Mucosa of descending colon (tissue), 3 donors: ENCODE results near the gene NKD1. TPM values are rescaled to one million over a fixed set of nuclear protein-coding genes. Genes with fewer than 3 reads are reported as not detected.

Source experiments
- ATAC-seq: fragments of 200-7000 bp; cut with Tn5 transposase; one replicate; pipeline ENCODE4 v1.9.1; 2020; ENCODE audit warnings: mild to moderate bottlenecking, moderate library complexity
- DNase-seq, 3 donors: peaks; one replicate each; pipeline ENCODE4 v3.0.0-alpha.2; 2020
- H3K36me3 ChIP-seq: fragments of 200-600 bp; one replicate; pipeline ENCODE4 v1.8.0; 2021; ENCODE audit warnings: low read depth, mild to moderate bottlenecking
- H3K4me1 ChIP-seq: fragments of 200-600 bp; one replicate; pipeline ENCODE4 v1.8.0; 2021; ENCODE audit warnings: low read depth, mild to moderate bottlenecking
- H3K4me3 ChIP-seq: fragments of 200-600 bp; one replicate; pipeline ENCODE4 v1.8.0; 2021; ENCODE audit warnings: mild to moderate bottlenecking
- H3K9me3 ChIP-seq: fragments of 200-600 bp; one replicate; pipeline ENCODE4 v1.8.0; 2021; ENCODE audit warnings: mild to moderate bottlenecking
- intact Hi-C, 2 donors: fragments of 100-400 bp; cut with DNase I in 1 of 2; cut with micrococcal nuclease in 1 of 2; formaldehyde crosslinking; loops; one replicate each; pipeline versions ENCODE4 v1.11.0 to v1.11.1; 2022; cut with DNase I, micrococcal nuclease
- total RNA-seq, 3 donors: library from RNA; stranded (reverse); fragmentation: NEBNext Ultra II Directional in 2 of 3; extraction: Animal tissue kit (Norgen Biotek cat#: 25700) in 2 of 3; gene quantifications; one replicate each; pipeline versions ENCODE4 v1.2.1 to v1.2.4, GENCODE V29; 2021 to 2023
- TF ChIP-seq, protein P1 (sequence below): fragments of 200-600 bp; IDR thresholded peaks from one replicate; pipeline ENCODE4 v1.8.0; 2022; ENCODE audit warnings: antibody characterized with exemption, mild to moderate bottlenecking
- donor health status: DM: no; HTN: no; CAD: no; lungs with moderate emphysema.
- donor health status: DM: no; HTN: no; CAD: no.
- donor health status: DM: no; HTN: yes; CAD: no.

The NKD1 gene
- total RNA-seq, 3 donors from 2014 or later, result 1.6 to 28.0 (median 3.2) TPM

DNA sequence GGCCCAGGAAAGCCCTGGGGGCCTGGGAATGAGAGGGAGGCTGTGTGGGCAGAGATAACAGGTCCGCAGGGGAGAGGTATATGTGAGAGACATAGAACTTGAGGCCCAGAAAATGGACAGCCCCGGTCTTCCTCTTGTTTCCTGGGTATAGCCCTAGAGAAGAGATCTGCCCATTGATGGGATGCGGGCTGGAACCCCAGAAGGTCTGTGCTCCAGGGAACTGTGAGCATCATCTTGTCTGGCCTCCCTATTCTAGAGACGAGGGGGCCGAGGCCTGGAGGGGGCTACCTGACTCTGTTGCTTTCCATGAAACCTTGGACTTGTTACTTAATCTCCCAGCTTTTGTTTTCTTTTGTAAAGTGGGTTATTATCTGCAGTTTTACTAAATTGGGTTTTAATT is 53.9 kb downstream of the NKD1 start:
- ATAC-seq, result no peak
- peak in 1 of 3 donors; percentile 15 for DNase-seq
- H3K9me3 ChIP-seq, result no peaks in the 10 kb centered on the region
- no peak overlapping the region for H3K4me3 ChIP-seq
- intact Hi-C loops, result no loop called here
- TF ChIP-seq, protein P1, sequence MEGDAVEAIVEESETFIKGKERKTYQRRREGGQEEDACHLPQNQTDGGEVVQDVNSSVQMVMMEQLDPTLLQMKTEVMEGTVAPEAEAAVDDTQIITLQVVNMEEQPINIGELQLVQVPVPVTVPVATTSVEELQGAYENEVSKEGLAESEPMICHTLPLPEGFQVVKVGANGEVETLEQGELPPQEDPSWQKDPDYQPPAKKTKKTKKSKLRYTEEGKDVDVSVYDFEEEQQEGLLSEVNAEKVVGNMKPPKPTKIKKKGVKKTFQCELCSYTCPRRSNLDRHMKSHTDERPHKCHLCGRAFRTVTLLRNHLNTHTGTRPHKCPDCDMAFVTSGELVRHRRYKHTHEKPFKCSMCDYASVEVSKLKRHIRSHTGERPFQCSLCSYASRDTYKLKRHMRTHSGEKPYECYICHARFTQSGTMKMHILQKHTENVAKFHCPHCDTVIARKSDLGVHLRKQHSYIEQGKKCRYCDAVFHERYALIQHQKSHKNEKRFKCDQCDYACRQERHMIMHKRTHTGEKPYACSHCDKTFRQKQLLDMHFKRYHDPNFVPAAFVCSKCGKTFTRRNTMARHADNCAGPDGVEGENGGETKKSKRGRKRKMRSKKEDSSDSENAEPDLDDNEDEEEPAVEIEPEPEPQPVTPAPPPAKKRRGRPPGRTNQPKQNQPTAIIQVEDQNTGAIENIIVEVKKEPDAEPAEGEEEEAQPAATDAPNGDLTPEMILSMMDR, result no peak
- peaks cover 4% of the 10 kb centered on the region for H3K4me1 ChIP-seq
- H3K36me3 ChIP-seq, result no peaks in the 10 kb centered on the region

DNA sequence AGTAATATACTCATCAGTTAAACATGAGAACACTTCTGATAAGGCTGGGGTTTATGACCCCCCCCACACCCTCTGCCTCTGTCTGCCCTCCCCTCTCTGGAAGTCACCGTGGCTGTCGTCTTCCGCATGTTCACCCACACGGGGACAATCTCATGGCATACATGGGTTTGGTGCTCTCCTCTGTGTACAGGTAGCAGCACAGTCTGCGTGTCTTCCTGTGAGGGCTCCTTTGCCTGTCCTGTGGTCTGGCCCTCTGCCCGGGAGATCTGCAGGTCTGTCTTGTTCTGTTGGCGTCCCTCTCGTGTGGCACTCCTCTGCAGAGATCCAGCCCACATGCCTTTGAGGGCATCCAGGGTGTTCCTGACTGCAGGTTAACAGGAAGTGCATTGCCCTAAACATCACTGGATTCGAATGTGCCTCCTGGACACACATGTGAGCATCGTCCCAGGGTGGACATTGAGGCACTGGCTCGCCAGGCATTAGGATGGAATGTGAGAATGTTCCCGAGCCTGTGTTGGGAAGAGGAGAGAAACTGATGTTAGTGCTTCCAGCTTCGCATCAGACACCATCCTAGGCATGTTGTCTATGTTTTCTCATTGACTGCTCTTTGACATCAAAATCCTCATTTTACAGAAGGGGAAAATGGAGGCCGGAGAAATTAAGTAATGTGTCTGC is 54.5 kb downstream of the NKD1 start:
- Histone ChIP-seq H3K9me3 (no peaks in the 10 kb centered on the region), H3K4me3 (no peak overlapping the region), H3K36me3 (no peaks in the 10 kb centered on the region), H3K4me1 (peaks cover 4% of the 10 kb centered on the region)
- DNase-seq (peak in 2 of 3 donors; percentile 10 to 48), ATAC-seq (peak; percentile 39)
- TF ChIP-seq, protein P1, result no peak
- intact Hi-C loops, result no loop called here

DNA sequence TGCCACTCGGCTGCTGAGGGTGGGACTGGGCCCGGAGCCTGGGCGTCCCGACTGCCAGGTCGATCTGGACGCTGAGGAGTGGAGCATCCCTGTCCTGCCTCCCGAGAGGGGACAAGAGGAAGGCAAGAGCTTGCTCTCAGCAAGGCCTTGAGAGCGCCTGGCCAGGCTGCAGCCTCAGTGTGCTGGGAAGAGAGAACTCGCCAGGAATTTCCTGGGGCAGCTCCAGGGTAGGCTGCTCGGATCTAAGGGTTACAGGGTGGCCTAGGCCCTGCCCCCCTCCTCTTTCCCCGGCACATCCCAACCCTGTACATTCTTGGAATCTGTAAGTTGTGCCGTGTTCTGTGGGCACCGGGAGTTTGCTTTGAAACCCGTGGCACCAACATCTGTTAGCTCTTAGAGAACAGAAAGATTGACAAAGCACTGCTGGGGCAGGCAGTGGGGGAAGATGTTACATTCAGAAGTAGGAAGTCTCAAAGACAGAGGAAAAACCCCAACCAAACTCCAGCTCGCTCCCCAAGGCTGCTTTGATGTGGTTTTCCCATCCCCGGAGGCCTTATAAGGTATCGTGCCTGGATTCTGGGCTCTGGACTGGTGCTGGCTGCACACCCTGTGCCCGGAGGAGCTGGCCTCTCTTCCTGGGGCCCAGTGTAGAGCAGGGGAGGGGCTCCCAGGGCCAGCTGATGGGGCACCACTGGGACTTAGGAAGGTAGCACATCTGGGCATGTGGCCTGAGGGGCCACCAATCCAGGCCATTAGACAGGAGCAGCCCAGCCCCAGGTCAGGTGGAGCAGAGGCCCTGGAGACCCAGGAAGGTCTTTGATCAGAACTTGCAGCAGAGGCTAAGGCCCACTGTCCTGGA is 55.2 kb downstream of the NKD1 start:
- no peaks in the 10 kb centered on the region for H3K9me3 ChIP-seq
- TF ChIP-seq, protein P1, result no peak
- intact Hi-C loops, result no loop called here
- no peaks in the 10 kb centered on the region for H3K36me3 ChIP-seq
- H3K4me1 ChIP-seq, result peaks cover 4% of the 10 kb centered on the region
- peak; percentile 18 for ATAC-seq
- H3K4me3 ChIP-seq, result no peak overlapping the region
- DNase-seq, result peak in 1 of 3 donors; percentile 47

DNA sequence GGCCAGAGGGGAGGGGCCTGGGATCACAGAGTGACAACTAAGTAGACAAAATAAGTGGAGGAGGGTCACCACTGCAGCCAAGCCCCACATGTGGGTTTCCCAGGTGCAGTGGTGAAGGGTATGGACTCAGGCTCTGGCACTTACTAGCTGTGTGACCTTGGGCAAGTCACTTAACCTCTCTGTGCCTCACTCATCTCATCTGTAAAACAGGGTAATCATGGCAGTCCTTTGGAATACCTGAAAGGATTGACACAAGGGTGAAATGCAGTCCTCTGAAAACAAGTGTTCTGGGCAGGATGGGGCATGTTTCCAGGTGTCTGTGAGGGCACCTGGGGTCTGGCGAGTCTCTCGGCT is 55.8 kb downstream of the NKD1 start:
- Histone ChIP-seq H3K4me1 (peaks cover 4% of the 10 kb centered on the region), H3K4me3 (no peak overlapping the region), H3K9me3 (no peaks in the 10 kb centered on the region), H3K36me3 (no peaks in the 10 kb centered on the region)
- peak in 1 of 3 donors; percentile 6 for DNase-seq
- ATAC-seq, result no peak
- intact Hi-C loops, result no loop called here
- TF ChIP-seq, protein P1, result no peak

DNA sequence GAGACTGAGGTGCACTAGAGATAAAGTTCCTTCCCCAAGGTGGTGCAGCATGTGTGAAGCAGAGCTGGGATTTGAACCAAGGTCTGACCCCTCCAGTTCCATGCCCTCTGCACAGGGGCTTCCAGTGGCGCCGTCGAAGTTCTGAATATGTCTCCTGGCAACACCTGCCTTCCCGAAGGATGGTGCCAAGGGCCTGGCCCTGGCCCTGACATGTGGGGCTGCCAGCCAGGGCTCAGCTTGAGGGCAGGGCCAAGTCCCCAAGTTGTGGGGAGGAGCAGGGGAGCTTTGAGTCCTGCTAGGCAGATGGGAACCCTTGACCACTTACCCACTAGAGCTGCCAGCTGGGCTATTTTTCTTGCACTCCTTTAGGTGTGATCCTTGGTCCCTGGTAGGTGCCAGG is 56.4 kb downstream of the NKD1 start:
- no peaks in the 10 kb centered on the region for H3K9me3 ChIP-seq
- DNase-seq (peak in 1 of 3 donors; percentile 18), ATAC-seq (no peak)
- H3K4me1 ChIP-seq, result peaks cover 4% of the 10 kb centered on the region
- H3K36me3 ChIP-seq, result no peaks in the 10 kb centered on the region
- no peak overlapping the region for H3K4me3 ChIP-seq
- TF ChIP-seq, protein P1, result no peak
- intact Hi-C loops, result no loop called here
